K562 (cell line): ENCODE data around the gene MAGEB4.

ENCODE experiments used
- CTCF ChIP-seq, 3 experiments: IDR thresholded peaks in 2 of 3; conservative IDR thresholded peaks in 1 of 3; 2 replicates each; pipeline ENCODE4 v1.5.1; 2011 to 2012; ENCODE audit warnings: low read length in 3 of 3, mild to moderate bottlenecking in 3 of 3, control low read depth in 2 of 3, improper control_type of control experiment in 1 of 3, inconsistent platforms in 1 of 3, low read depth in 1 of 3, mixed read lengths in 1 of 3, moderate library complexity in 1 of 3; ENCODE audit not compliant: insufficient read depth in 2 of 3
- DNMT1 ChIP-seq: fragments of 450-650 bp; IDR thresholded peaks from 2 replicates; pipeline ENCODE4 v1.6.1; 2016; ENCODE audit warnings: antibody characterized with exemption, mild to moderate bottlenecking
- GABPA ChIP-seq: fragments of 200-800 bp; sonication (Bioruptor generic); conservative IDR thresholded peaks from 2 replicates; pipeline ENCODE4 v1.6.1; 2016; ENCODE audit warnings: low read depth, missing genetic modification characterization, missing compliant biosample characterization
- HNRNPK ChIP-seq: fragments of 200-400 bp; formaldehyde crosslinking; IDR thresholded peaks from one replicate; pipeline ENCODE4 v1.6.1; 2018; ENCODE audit warnings: mild to moderate bottlenecking, low read depth, low read length; ENCODE audit not compliant: poor library complexity, severe bottlenecking
- MTA3 ChIP-seq: fragments of 450-650 bp; formaldehyde crosslinking; IDR thresholded peaks from 2 replicates; pipeline ENCODE4 v1.6.1; 2017; ENCODE audit warnings: mild to moderate bottlenecking, borderline replicate concordance
- MXI1 ChIP-seq: IDR thresholded peaks from 2 replicates; pipeline ENCODE4 v1.6.1; 2011; ENCODE audit warnings: low read depth, mild to moderate bottlenecking, improper control_type of control experiment, low read length

- TF ChIP-seq MXI1, result no peak
- no peak for TF ChIP-seq MTA3
- no peak for TF ChIP-seq GABPA (tag)
- TF ChIP-seq HNRNPK, result no peak
- TF ChIP-seq DNMT1, result no peak
- TF ChIP-seq CTCF (IDR thresholded peaks at IDR 0.05 in 2 of 3, conservative IDR thresholded peaks at IDR 0.05 in 1 of 3; ENCODE audit: insufficient read depth in 2 of 3, low read depth in 1 of 3, low read length in 3 of 3), result no peak
Measured at GRCh38 chrX:30280428-30280827, 38.6 kb downstream of the MAGEB4 start.
